Gastrocnemius medialis (tissue), 4 donors: ENCODE results near the gene VPS39. TPM values are rescaled to one million over a fixed set of nuclear protein-coding genes. Genes with fewer than 3 reads are reported as not detected.
A peak's percentile ranks its signal among the peaks of the same experiment; 100 is the strongest.

ENCODE experiments used
- ATAC-seq, 2 donors: fragments of 150-250 bp; one replicate each; pipeline ENCODE4 v1.9.1; 2016
- DNase-seq, 2 donors: peaks; one replicate each; pipeline ENCODE4 v3.0.0-alpha.2; 2019
- H3K27ac ChIP-seq, 4 donors: fragments of 200-600 bp; sonication (generic); 1 replicate in 1 of 4; 2 replicates in 3 of 4; pipeline ENCODE4 v1.5.1; 2016 to 2018; ENCODE audit warnings: mild to moderate bottlenecking in 2 of 4, moderate library complexity in 1 of 4
- H3K27me3 ChIP-seq, 3 donors: fragments of 200-600 bp; sonication (generic) in 2 of 3; 1 replicate in 1 of 3; 2 replicates in 2 of 3; pipeline versions ENCODE4 v1.5.1 to v1.6.0; 2016 to 2019; ENCODE audit warnings: mild to moderate bottlenecking in 1 of 3, moderate library complexity in 1 of 3
- H3K36me3 ChIP-seq, 2 donors: fragments of 200-600 bp; sonication (generic) in 1 of 2; one replicate each; pipeline ENCODE4 v1.5.1; 2017 to 2018
- H3K4me1 ChIP-seq, 2 donors: fragments of 200-600 bp; sonication (generic) in 1 of 2; one replicate each; pipeline ENCODE4 v1.5.1; 2016 to 2017; ENCODE audit warnings: mild to moderate bottlenecking in 2 of 2
- H3K4me3 ChIP-seq, 4 donors: fragments of 200-600 bp; sonication (generic) in 3 of 4; 1 replicate in 1 of 4; 2 replicates in 3 of 4; pipeline ENCODE4 v1.5.1; 2016 to 2019; ENCODE audit warnings: mild to moderate bottlenecking in 2 of 4
- H3K9me3 ChIP-seq, 3 donors: fragments of 200-600 bp; sonication (generic) in 2 of 3; 1 replicate in 1 of 3; 2 replicates in 2 of 3; pipeline ENCODE4 v1.5.1; 2016 to 2019
- CTCF ChIP-seq, 5 experiments: fragments of 450-650 bp in 3 of 5; fragments of 200-600 bp in 2 of 5; sonication (generic) in 2 of 5; IDR thresholded peaks in 4 of 5; conservative IDR thresholded peaks in 1 of 5; 1 replicate in 4 of 5; 2 replicates in 1 of 5; pipeline ENCODE4 v1.5.1; 2016 to 2019; ENCODE audit warnings: antibody characterized with exemption in 5 of 5, mild to moderate bottlenecking in 3 of 5, moderate library complexity in 3 of 5
- POLR2A ChIP-seq, 2 donors: fragments of 450-650 bp; IDR thresholded peaks; one replicate each; pipeline ENCODE4 v1.6.1; 2017; ENCODE audit warnings: antibody characterized with exemption in 2 of 2, mild to moderate bottlenecking in 2 of 2, moderate library complexity in 2 of 2
- in situ Hi-C, 4 donors: fragments of 200-750 bp; cut with MboI; loops; one replicate each; pipeline versions ENCODE4 v1.15.0 to v1.8.0; 2017; ENCODE audit warnings: low sequenced_read_pairs in 4 of 4
- intact Hi-C: fragments of 100-400 bp; cut with DNase I; formaldehyde crosslinking; loops from one replicate; pipeline ENCODE4 v1.15.1; 2023; ENCODE audit warnings: low total_unique reads
- total RNA-seq, 4 donors: library from RNA; depleted of rRNA; stranded (reverse); fragments of >200 nt; gene quantifications; one replicate each; pipeline versions ENCODE4 v1.1.0 to v1.2.3, GENCODE V29; 2016

Gene VPS39
- total RNA-seq, 4 donors from 2014 or later, result 28.8 to 41.8 (median 35.2) TPM

- in situ Hi-C loops, result no loop called here
- TF ChIP-seq POLR2A (IDR thresholded peaks at IDR 0.05) (no peak), CTCF (IDR thresholded peaks at IDR 0.05 in 4 of 5, conservative IDR thresholded peaks at IDR 0.05 in 1 of 5) (no peak)
- DNase-seq (no peak), ATAC-seq (no peak)
- intact Hi-C loops, result loop anchor here (2.0 to 5.0 kb wide), 2 partner anchors 233 to 321 kb away; no protein-coding TSS in a partner anchor
- H3K36me3 ChIP-seq, result no peaks in the 10 kb centered on the region
- H3K27ac ChIP-seq, result peak overlapping the region; percentile 93 to 100 (median 95)
- no peaks in the 10 kb centered on the region for H3K27me3 ChIP-seq
- H3K4me3 ChIP-seq, result no peak overlapping the region
- H3K9me3 ChIP-seq, result no peaks in the 10 kb centered on the region
- H3K4me1 ChIP-seq, result peaks cover 34 to 46% of the 10 kb centered on the region in 2 donors
Observed at GRCh38 chr15:42151736-42152135, 56.4 kb downstream of the VPS39 start.

GRCh38 chr15:42151141-42151561 lies 57.0 kb downstream of the VPS39 start:
- DNase-seq, result no peak
- ATAC-seq, result no peak
- intact Hi-C loops (loop anchor here (5.0 kb wide), 1 partner anchor 321 kb away; no protein-coding TSS in a partner anchor), in situ Hi-C loops (no loop called here)
- peak overlapping the region; percentile 93 to 100 (median 95) for H3K27ac ChIP-seq
- no peaks in the 10 kb centered on the region for H3K36me3 ChIP-seq
- no peaks in the 10 kb centered on the region for H3K9me3 ChIP-seq
- no peak overlapping the region for H3K4me3 ChIP-seq
- H3K4me1 ChIP-seq, result peaks cover 32 to 40% of the 10 kb centered on the region in 2 donors
- H3K27me3 ChIP-seq, result no peaks in the 10 kb centered on the region
- TF ChIP-seq POLR2A (IDR thresholded peaks at IDR 0.05) (no peak), CTCF (IDR thresholded peaks at IDR 0.05 in 4 of 5, conservative IDR thresholded peaks at IDR 0.05 in 1 of 5) (no peak)

GRCh38 chr15:42150219-42150970 lies 57.7 kb downstream of the VPS39 start:
- DNase-seq (no peak), ATAC-seq (no peak)
- H3K27ac ChIP-seq, result peak overlapping the region in 1 of 4 donors; percentile 96
- H3K27me3 ChIP-seq, result no peaks in the 10 kb centered on the region
- intact Hi-C loops, result loop anchor here (5.0 kb wide), 1 partner anchor 322 kb away; no protein-coding TSS in a partner anchor
- peaks cover 26 to 33% of the 10 kb centered on the region in 2 donors for H3K4me1 ChIP-seq
- no peak for TF ChIP-seq CTCF (IDR thresholded peaks at IDR 0.05 in 4 of 5, conservative IDR thresholded peaks at IDR 0.05 in 1 of 5)
- TF ChIP-seq POLR2A (IDR thresholded peaks at IDR 0.05), result no peak
- no peaks in the 10 kb centered on the region for H3K9me3 ChIP-seq
- no peaks in the 10 kb centered on the region for H3K36me3 ChIP-seq
- no peak overlapping the region for H3K4me3 ChIP-seq
- in situ Hi-C loops, result no loop called here

GRCh38 chr15:42149493-42150218 lies 58.4 kb downstream of the VPS39 start:
- ATAC-seq (no peak), DNase-seq (no peak)
- intact Hi-C loops, result loop anchor here (5.0 kb wide), 1 partner anchor 323 kb away; no protein-coding TSS in a partner anchor
- H3K9me3 ChIP-seq, result no peaks in the 10 kb centered on the region
- no peak overlapping the region for H3K27ac ChIP-seq
- in situ Hi-C loops, result no loop called here
- peaks cover 24 to 26% of the 10 kb centered on the region in 2 donors for H3K4me1 ChIP-seq
- no peak for TF ChIP-seq CTCF (IDR thresholded peaks at IDR 0.05 in 4 of 5, conservative IDR thresholded peaks at IDR 0.05 in 1 of 5)
- TF ChIP-seq POLR2A (IDR thresholded peaks at IDR 0.05), result no peak
- no peaks in the 10 kb centered on the region for H3K27me3 ChIP-seq
- H3K4me3 ChIP-seq, result no peak overlapping the region
- no peaks in the 10 kb centered on the region for H3K36me3 ChIP-seq
